Glomerular visceral epithelial cell (primary cell): ENCODE results near the gene PSMD3.
A peak's percentile ranks its signal among the peaks of the same experiment; 100 is the strongest.

Source experiments
- DNase-seq: peaks from one replicate; pipeline ENCODE4 v3.0.0-alpha.2; 2016; ENCODE audit errors: extremely low spot score

PSMD3 gene

GRCh38 chr17:40022497-40022896 lies 41.9 kb downstream of the PSMD3 start:
- no peak for DNase-seq

- DNase-seq: no peak
Measured at GRCh38 chr17:40022961-40023541, 42.4 kb downstream of the PSMD3 start.

GRCh38 chr17:40023590-40024292 lies 43.1 kb downstream of the PSMD3 start:
- no peak for DNase-seq

GRCh38 chr17:40024901-40025300 lies 44.3 kb downstream of the PSMD3 start:
- no peak for DNase-seq

GRCh38 chr17:40025559-40025958 lies 45.0 kb downstream of the PSMD3 start:
- DNase-seq: no peak

- DNase-seq: peak; percentile 60
Measured at GRCh38 chr17:40025991-40026815, 45.6 kb downstream of the PSMD3 start.

- peak; percentile 79 for DNase-seq
Measured at GRCh38 chr17:40026816-40027613, 46.4 kb downstream of the PSMD3 start.

GRCh38 chr17:40027614-40028012 lies 47.0 kb downstream of the PSMD3 start:
- no peak for DNase-seq

GRCh38 chr17:40028595-40028994 lies 48.0 kb downstream of the PSMD3 start:
- no peak for DNase-seq

- no peak for DNase-seq
Measured at GRCh38 chr17:40031706-40032105, 51.1 kb downstream of the PSMD3 start.

- no peak for DNase-seq
Measured at GRCh38 chr17:40032322-40033320, 52.0 kb downstream of the PSMD3 start.

- no peak for DNase-seq
Measured at GRCh38 chr17:40033339-40033738, 52.7 kb downstream of the PSMD3 start.

GRCh38 chr17:40034426-40035161 lies 54.0 kb downstream of the PSMD3 start:
- no peak for DNase-seq

- DNase-seq: no peak
Measured at GRCh38 chr17:40035162-40035559, 54.6 kb downstream of the PSMD3 start.

GRCh38 chr17:40038882-40039513 lies 58.4 kb downstream of the PSMD3 start:
- DNase-seq: peak; percentile 30

GRCh38 chr17:40041196-40041595 lies 60.6 kb downstream of the PSMD3 start:
- DNase-seq: no peak
